A549 (cell line): ENCODE measurements around the gene SYT13.

ENCODE experiments used
- CBX8 ChIP-seq: fragments of 200-600 bp; sonication (generic); IDR thresholded peaks from 2 replicates; pipeline ENCODE4 v1.6.1; 2016
- FOSL2 ChIP-seq, 2 experiments: fragments of 450-650 bp in 1 of 2; fragments of >200 bp in 1 of 2; sonication (Bioruptor Twin) in 1 of 2; formaldehyde crosslinking; IDR thresholded peaks; 2 replicates each; pipeline versions ENCODE4 v1.5.0 to v1.6.1; 2016 to 2020; ENCODE audit warnings: mild to moderate bottlenecking in 1 of 2, moderate library complexity in 1 of 2
- POLR2A ChIP-seq: IDR thresholded peaks from 2 replicates; pipeline ENCODE4 v1.6.1; 2012; ENCODE audit warnings: mild to moderate bottlenecking, low read length
- TP53 ChIP-seq: fragments of 250-450 bp; sonication (Bioruptor Pico); IDR thresholded peaks from 2 replicates; pipeline ENCODE4 v1.5.0; 2021; ENCODE audit warnings: mild to moderate bottlenecking, moderate library complexity
- TF ChIP-seq, protein P1 (sequence below): fragments of >200 bp; sonication (Bioruptor Twin); formaldehyde crosslinking; IDR thresholded peaks from 3 replicates; pipeline ENCODE4 v1.5.1; 2016

DNA sequence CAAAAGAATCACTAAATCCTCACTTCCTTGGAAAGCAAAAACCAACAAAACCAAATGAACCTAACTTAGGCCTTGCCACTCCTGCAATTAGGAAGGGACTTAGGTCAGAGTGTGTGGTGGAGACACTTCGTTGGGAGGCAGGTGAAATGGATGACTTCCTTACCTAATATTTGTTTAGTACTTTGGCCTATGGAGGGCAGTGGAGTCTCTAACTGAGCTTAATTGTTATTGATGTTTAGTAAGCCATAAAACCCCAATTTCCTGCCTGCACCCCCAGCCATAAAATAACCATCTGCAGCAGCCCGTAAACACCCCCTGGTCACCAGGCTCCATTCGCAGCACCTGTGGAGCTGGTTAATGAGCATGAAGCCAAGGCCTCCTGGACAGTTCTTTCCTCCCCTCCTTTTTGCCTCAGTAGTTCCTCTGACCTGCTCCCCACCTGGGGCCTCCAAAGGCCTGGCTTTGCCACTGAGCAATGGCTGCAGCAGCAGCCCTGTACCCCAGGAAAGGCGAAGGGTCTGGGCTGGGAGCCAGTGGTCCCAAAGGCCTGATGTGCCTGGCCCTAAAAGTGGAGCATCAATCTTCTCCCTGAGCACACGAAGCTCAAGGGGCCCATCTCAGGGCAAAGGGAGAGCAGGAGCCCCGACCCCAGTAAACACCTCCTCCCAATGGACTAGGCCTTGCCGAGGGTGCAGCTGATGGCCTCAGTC is 15.6 kb upstream of the SYT13 start:
- TF ChIP-seq POLR2A (no peak), TP53 (CRISPR knock-in tag) (no peak), CBX8 (no peak), FOSL2 (IDR thresholded peaks at IDR 0.05) (no peak), FOSL2 (CRISPR knock-in tag; IDR thresholded peaks at IDR 0.05) (no peak)
- TF ChIP-seq, protein P1, sequence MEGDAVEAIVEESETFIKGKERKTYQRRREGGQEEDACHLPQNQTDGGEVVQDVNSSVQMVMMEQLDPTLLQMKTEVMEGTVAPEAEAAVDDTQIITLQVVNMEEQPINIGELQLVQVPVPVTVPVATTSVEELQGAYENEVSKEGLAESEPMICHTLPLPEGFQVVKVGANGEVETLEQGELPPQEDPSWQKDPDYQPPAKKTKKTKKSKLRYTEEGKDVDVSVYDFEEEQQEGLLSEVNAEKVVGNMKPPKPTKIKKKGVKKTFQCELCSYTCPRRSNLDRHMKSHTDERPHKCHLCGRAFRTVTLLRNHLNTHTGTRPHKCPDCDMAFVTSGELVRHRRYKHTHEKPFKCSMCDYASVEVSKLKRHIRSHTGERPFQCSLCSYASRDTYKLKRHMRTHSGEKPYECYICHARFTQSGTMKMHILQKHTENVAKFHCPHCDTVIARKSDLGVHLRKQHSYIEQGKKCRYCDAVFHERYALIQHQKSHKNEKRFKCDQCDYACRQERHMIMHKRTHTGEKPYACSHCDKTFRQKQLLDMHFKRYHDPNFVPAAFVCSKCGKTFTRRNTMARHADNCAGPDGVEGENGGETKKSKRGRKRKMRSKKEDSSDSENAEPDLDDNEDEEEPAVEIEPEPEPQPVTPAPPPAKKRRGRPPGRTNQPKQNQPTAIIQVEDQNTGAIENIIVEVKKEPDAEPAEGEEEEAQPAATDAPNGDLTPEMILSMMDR, result no peak
